HFFc6 (cell line): ENCODE data around the gene PPP1CA. TPM values are rescaled to one million over a fixed set of nuclear protein-coding genes. Genes with fewer than 3 reads are reported as not detected.

ENCODE experiments used
- DNase-seq: peaks from one replicate; pipeline ENCODE4 v3.0.0-alpha.2; 2018
- H3K27ac Mint-ChIP-seq: 2 replicates; pipeline ENCODE4 v1.8.0; 2020; ENCODE audit warnings: mild to moderate bottlenecking, mixed read lengths
- H3K27me3 Mint-ChIP-seq: 2 replicates; pipeline ENCODE4 v1.8.0; 2021; ENCODE audit warnings: mild to moderate bottlenecking, moderate library complexity, mixed read lengths; ENCODE audit not compliant: insufficient read depth
- H3K36me3 Mint-ChIP-seq: 2 replicates; pipeline ENCODE4 v1.8.0; 2021; ENCODE audit warnings: low read depth, mixed read lengths
- H3K4me1 Mint-ChIP-seq: 2 replicates; pipeline ENCODE4 v1.8.0; 2020; ENCODE audit warnings: low read depth, mixed read lengths
- H3K4me3 Mint-ChIP-seq: 2 replicates; pipeline ENCODE4 v1.8.0; 2020; ENCODE audit warnings: mild to moderate bottlenecking, moderate library complexity, mixed read lengths
- H3K9me3 Mint-ChIP-seq: 2 replicates; pipeline ENCODE4 v1.8.0; 2020; ENCODE audit warnings: mild to moderate bottlenecking, mixed read lengths
- CTCF ChIP-seq: fragments of 200-600 bp; sonication (generic); IDR thresholded peaks from 2 replicates; pipeline ENCODE4 v1.5.0; 2021; ENCODE audit warnings: antibody characterized with exemption, mild to moderate bottlenecking
- total RNA-seq, 6 experiments: library from RNA; stranded (reverse); fragmentation: NEBNext Ultra II Directional; extraction: Animal tissue kit (Norgen Biotek cat#: 25700); gene quantifications; 2 replicates in 1 of 6; 3 replicates in 5 of 6; pipeline ENCODE4 v1.2.3, GENCODE V29; 2021

The PPP1CA gene
- total RNA-seq, 6 experiments from 2014 or later, result 162 to 191 (median 180) TPM

GRCh38 chr11:67368621-67369020, 33.0 kb downstream of the PPP1CA start:
- peak overlapping the region; percentile 76 for H3K27ac Mint-ChIP-seq
- TF ChIP-seq CTCF, result no peak
- H3K36me3 Mint-ChIP-seq, result no peaks in the 10 kb centered on the region; the same call in 1 of the 2 replicates
- peaks cover 61% of the 10 kb centered on the region for H3K4me1 Mint-ChIP-seq
- no peak for DNase-seq
- H3K9me3 Mint-ChIP-seq, result no peaks in the 10 kb centered on the region
- H3K4me3 Mint-ChIP-seq, result no peak overlapping the region
- no peaks in the 10 kb centered on the region; the same call in 1 of the 2 replicates for H3K27me3 Mint-ChIP-seq

GRCh38 chr11:67367761-67368227, 33.9 kb downstream of the PPP1CA start:
- Mint-ChIP-seq H3K27me3 (no peaks in the 10 kb centered on the region; the same call in 1 of the 2 replicates), H3K4me3 (no peak overlapping the region; the same call in 1 of the 2 replicates), H3K4me1 (peaks cover 61% of the 10 kb centered on the region), H3K36me3 (no peaks in the 10 kb centered on the region; the same call in 1 of the 2 replicates), H3K9me3 (no peaks in the 10 kb centered on the region), H3K27ac (peak overlapping the region; percentile 5)
- DNase-seq, result no peak
- TF ChIP-seq CTCF, result no peak

DNA sequence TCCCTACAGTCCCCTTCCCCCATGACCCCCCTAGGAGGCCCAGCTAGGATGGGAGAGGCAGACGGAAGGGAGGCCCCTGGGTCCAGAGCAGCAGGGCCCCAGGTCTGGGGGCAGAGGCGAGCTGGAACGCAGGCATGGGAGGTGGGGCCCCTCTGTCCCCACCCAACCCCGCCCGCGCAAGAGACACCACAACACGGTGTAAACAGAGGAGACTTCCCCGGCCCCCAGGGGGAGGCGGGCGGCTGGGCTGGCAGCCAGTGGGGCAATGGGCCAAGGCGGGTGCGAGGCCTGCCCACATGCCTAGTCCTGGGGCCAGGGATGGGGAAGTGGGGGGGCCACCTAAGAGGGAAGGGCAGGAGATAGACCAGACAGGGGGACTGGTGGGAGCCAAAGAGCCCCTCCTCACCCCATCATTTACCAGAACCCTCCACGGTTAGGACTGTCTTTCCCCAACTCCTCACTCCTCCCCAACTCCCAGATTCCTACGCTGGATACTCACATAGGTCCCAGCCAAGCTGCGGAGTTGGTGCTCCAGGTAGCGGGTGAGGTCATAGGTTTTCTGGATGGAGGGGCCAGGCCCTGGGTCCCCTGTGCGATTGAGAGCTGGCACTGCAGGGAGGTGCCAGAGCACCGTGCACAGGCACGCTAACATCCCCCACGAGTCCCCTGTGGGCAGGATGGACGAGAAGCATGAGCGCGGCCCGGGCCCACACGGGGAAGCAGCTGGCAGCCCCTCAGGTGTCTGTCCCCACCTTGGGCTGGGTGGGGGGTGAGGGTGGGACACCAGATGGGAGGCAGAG, 34.5 kb downstream of the PPP1CA start:
- Mint-ChIP-seq H3K9me3 (no peaks in the 10 kb centered on the region), H3K36me3 (no peaks in the 10 kb centered on the region; the same call in 1 of the 2 replicates), H3K4me3 (no peak overlapping the region), H3K27me3 (no peaks in the 10 kb centered on the region; the same call in 1 of the 2 replicates), H3K27ac (no peak overlapping the region), H3K4me1 (peaks cover 61% of the 10 kb centered on the region)
- no peak for DNase-seq
- TF ChIP-seq CTCF, result no peak

GRCh38 chr11:67366546-67366945, 35.1 kb downstream of the PPP1CA start:
- H3K27me3 Mint-ChIP-seq, result no peaks in the 10 kb centered on the region; the same call in 1 of the 2 replicates
- H3K27ac Mint-ChIP-seq, result peak overlapping the region; percentile 49; the same call in 1 of the 2 replicates
- H3K36me3 Mint-ChIP-seq, result no peaks in the 10 kb centered on the region; the same call in 1 of the 2 replicates
- DNase-seq, result no peak
- H3K9me3 Mint-ChIP-seq, result no peaks in the 10 kb centered on the region
- TF ChIP-seq CTCF, result no peak
- no peak overlapping the region; the same call in 1 of the 2 replicates for H3K4me3 Mint-ChIP-seq
- H3K4me1 Mint-ChIP-seq, result peaks cover 56% of the 10 kb centered on the region

DNA sequence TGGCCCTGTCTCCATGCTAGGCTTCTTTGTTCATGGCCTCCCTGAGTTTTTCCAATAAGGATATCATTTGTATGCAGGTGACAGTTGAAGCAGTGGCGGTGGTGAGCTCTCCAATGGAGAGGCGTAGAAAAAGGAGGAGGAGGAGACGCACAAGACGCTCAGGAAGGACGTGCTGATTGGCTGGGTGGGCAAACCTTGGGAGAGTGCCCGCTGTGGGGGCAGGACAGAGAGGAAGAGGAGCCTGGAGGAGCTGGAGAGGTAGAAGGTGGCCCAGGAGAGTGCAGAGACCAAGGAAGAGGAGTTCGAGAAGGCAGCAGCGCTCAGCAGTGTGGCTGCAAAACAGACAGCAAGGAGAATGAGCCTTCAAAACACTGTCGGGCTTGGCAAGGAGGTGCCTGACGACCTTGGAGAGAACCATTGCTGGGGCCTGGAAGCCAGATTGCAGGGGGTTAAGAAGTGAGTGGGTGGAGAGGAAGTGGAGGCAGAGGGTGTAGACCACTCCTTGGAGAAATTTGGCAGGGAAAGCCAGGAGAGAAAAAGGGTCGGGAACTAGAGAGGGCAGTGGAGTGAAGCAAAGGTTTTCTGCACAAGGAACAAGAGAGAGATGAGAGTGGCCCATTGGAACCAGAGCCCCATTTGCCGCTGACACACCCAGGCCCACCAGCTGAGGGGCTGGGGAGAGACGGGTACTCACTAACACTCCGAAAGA, 35.8 kb downstream of the PPP1CA start:
- no peak overlapping the region; the same call in 1 of the 2 replicates for H3K4me3 Mint-ChIP-seq
- no peaks in the 10 kb centered on the region; the same call in 1 of the 2 replicates for H3K27me3 Mint-ChIP-seq
- TF ChIP-seq CTCF, result no peak
- peak overlapping the region; percentile 49 for H3K27ac Mint-ChIP-seq
- no peaks in the 10 kb centered on the region for H3K9me3 Mint-ChIP-seq
- DNase-seq, result no peak
- peaks cover 50% of the 10 kb centered on the region for H3K4me1 Mint-ChIP-seq
- H3K36me3 Mint-ChIP-seq, result no peaks in the 10 kb centered on the region; the same call in 1 of the 2 replicates
